GM18498 (cell line): ENCODE results near the gene KIAA0753.
"Not testable (repeated sequence)": the region's sequence is repeated elsewhere in the genome, so short reads cannot be mapped to it uniquely, and the experiment has no call there.

ENCODE experiments used
- ATAC-seq: cut with Tn5 transposase; IDR thresholded peaks from one replicate; pipeline ENCODE4 v1.9.1; 2021; ENCODE audit warnings: mild to moderate bottlenecking, moderate library complexity; ENCODE audit not compliant: unreplicated experiment

KIAA0753 gene

DNA sequence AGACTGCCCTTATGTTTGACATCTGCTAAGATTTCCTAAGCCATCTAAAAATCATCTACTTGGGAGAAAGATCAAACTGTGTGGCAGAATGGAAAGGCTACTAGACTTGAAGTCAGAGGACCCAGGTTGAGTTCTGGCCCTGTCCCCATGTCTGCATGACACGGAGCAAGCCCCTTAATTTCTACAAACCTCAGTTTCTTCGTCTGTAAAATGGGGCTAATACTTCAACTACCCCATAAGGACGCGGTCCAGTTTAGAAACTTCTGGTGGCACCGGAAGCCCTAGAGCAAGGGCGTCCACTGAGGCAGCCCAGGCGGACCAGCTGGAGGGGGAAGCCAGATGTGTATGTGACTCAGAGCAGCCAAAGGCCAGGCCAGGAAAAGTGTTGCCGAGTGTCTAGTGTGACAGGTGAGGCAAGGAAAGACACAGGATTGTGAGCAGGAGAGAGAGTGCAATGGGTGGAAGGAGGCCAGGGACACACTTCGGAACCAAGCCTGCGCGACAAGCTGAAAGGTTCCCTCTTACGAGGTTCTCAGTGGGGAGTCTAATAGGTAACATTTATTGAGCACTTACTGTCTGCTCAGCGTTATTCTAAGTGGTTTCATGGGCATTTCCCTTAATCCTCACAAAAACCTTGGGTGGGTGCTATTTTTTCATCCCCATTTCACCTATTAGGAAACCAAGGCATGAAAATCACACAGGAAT, 66.4 kb downstream of the KIAA0753 start:
- ATAC-seq, result no peak

DNA sequence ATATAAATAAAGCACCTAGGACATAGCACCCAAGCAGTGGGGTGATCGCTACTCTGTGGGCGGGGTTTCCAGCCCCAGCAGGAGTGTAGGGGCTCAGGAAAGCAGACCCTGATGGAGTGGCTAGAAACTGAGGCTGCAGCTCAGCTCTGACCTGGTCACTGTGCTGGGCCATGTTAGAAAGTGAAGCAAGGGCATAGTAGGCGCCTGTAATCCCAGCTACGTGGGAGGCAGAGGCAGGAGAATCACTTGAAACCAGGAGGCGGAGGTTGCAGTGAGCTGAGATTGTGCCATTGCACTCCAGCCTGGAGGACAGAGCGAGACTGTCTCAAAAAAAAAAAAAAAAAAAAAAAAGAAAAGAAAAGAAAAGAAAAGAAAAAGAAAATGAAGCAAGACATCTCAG, 67.0 kb downstream of the KIAA0753 start:
- ATAC-seq, result not testable (repeated sequence)

DNA sequence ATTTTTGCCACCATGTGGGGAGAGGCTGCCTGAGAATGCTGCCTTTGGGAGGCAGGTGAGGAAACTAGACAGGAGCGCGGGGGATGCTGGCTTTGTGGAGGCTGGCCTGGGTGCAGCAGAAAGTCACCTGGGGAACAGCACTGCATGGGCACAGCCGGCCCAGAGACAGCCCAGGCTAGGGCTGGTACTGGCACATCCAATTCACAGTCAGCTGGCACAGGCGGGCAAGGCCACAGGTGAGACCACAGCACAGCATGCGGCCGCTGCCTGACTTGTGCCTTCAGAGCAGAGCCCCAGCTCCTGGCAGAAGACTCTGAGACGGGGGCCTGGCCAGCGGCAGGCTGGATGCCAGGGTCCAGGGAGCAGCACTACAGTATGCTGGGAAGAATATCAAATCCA, 67.5 kb downstream of the KIAA0753 start:
- ATAC-seq, result no peak

DNA sequence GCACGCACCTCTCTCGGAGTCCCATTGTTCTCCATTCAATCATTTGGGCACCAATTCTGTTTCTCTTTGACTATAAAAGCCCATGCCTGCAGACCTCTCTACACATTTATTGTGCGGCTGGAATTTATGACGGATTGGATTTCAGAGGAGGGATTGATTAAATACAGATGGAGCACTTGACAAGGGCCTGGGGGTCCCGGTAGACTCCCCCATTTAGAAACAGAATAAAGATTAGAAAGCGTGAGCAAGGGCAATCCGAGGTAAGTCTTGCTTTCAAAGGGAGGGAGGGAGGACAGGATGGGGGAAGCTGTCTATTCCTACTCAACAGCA, 69.1 kb downstream of the KIAA0753 start:
- no peak for ATAC-seq

DNA sequence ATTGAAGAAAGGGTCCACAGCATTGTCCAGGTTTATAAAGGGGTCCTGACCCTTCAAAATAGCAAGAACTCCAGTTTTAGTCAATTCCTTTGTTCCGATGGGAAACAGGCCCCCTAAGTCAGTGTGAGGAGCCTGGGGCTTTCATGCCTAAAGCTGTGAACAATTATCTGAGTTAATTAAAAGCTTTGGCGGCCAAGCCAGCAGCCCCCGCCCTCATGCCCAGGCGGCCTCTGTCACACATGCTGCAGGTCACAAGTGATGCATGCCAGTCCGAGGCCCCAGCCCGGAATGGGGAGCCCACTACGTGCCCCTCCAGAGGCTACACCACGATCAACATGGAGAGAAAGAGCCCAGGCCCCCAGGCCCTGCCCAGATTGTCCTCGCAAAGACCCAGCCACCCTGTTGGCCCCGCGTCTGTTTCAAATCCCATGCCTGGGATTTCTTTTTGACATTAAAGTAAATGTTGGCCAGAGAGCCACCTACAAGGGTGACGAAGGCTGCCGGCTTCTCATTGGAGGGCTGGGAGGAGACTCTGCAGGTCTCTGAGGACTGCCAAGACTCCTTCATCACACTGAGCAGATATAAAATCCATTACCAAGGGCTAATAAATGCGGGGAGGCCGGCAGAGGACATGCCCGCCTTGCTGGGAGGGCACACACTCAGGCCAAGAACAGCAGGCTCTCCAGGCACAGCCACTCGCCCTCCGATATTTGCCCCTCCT, 69.6 kb downstream of the KIAA0753 start:
- no peak for ATAC-seq

DNA sequence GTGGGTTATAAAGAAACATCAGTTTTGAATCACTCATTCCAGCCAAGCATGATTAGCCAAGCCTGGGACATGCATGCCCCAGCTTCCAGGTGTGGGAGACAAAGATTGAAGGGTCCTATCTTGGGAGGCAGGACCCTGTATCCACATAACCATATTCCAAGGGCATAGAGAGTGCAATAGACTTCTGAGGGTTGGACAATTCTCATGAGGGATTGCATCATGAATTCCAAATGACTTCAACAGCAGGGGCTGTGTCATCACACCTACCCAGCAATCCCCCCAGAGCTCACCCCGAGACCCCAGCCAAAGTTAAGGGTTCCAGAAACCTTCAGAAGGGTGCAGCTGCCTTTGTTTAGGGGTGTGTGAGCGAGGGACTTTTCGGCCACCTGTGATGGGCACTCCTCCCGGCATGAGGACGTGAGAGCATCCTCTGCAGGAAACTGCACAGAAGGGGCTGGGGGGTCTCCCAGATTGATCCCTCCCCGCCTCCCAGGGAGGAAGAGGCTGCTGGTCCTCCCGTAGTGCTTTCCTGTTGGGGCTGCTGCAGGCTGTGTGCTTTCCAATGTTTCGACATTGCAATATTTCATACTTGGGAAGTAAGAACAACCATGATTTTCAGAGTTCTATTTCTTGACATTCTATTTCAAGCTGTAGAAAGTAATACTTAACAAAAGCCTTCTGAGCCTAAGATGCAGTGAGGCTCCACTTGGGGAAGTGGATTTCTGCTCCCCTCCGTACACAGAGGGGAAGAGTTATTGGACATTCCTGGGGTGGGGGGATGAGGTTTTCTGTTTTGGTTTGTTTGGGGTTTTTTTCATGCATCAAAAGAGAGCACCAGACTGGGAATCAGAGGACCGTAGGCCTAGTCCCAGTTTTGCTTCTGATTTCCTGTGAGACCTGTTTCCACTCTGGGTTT, 70.9 kb downstream of the KIAA0753 start:
- ATAC-seq, result no peak

DNA sequence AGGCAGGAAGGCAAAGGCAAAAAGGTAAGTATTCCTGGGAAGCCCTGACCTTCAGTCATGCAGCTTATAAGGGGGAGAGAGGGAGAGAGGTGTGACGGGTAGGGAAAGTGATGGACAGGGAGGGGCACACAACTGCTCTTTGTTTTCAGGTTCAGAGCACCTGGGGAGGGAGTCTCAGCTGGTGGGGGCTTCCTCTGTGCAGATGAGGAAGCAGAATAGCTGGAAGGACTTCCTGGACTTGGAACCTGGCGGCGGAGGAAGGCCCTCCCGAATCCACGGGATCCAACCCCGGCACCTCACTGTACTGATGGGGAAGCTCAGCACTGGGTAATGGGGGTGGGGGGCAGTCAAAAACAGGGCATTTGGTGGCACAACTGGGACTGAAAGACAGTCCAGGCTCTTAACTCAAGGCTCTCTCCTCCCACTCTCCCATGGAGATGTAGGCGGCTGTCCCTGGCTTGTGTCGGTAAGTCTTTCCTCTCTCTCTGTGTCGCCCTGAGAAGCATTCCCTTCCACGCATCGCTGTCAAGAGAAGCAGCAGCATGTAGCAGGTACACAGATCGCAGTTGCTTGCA, 72.2 kb downstream of the KIAA0753 start:
- no peak for ATAC-seq

DNA sequence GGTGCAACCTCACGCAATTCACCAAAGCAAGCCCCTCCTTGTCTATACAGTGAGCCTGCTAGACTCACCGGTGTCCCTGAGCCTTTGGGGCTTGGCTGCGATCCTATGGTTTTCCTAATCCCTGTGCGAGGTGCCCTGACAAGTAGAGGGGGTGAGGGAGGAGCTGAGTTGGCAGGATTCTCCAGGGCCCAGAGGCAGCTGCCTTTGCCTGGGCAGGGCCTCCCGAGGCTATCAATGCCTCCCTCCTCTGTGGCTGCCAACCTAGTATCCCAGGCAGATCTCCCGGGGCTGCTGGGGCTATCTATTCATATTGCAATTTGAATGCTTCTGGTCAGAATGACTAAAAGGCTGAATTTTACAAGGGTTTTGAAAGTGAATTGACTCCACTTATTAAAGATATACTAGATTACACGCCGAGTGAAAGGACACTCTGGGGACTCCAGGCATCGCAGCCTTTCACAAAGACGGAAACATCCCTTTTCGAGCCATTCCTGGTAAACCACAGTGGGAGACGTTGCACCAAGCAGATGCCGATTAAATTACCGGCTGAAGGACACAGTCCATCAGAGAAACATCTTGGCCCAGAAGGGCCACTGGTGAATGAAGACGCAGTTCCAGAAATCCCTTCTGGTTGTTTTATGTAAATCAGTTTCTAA, 72.9 kb downstream of the KIAA0753 start:
- ATAC-seq, result no peak

DNA sequence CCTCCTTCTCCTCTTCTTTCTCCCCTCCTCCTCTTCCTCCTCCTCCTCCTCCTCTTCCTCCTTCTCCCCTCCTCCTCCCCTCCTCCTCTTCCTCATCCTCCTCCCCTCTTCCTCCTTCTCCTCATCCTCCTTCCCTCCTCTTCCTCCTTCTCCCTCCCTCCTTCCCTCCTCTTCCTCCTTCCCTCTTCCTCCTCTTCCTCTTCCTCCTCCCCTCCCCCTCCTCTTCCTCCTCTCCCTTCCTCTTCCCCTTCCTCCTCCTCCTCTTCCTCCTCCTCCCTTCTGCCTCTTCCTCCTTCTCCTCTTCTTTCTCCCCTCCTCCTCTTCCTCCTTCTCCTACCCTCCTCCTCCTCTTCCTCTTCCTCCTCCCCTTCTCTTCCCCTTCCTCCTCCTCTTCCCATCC, 79.1 kb downstream of the KIAA0753 start:
- no peak for ATAC-seq

DNA sequence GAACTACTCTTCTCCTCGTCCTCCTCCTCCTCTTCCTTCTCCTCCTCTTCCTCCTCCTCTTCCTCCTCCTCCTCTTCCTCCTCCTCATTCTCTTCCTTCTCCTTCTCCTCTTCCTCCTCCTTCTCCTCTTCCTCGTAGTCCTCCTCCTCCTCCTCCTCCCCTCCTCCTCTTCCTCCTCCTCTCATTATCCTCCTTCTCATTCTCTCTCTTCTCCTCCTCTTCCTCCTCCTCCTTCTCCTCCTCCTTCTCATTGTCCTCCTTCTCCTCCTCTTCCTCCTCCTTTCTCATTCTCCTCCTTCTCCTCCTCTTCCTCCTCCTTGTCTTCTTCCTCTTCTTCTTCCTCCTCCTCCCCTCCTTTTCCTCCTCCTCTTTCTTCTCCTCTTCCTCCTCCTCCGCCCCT, 80.0 kb downstream of the KIAA0753 start:
- no peak for ATAC-seq

DNA sequence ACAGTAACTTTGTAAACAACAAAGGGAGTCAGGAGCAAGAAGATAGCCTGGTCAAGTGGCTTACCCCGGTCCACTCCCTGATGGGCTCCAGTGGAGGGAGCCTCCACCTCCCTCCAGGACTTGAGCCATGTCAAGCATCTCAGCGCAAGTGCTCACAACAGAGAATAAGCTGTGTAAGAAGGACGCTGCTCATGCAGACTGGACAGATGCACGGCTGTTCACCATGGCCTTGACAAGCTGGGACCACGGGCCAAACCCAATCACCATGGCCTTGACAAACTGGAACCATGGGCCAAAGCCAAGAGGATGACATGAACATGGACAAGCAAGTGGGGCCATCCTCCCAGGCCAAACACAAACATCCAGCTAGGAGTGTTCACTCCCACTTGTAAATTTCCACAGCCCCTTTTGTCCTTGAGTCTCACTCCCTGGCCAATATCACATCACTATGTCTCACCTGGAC, 80.7 kb downstream of the KIAA0753 start:
- no peak for ATAC-seq

DNA sequence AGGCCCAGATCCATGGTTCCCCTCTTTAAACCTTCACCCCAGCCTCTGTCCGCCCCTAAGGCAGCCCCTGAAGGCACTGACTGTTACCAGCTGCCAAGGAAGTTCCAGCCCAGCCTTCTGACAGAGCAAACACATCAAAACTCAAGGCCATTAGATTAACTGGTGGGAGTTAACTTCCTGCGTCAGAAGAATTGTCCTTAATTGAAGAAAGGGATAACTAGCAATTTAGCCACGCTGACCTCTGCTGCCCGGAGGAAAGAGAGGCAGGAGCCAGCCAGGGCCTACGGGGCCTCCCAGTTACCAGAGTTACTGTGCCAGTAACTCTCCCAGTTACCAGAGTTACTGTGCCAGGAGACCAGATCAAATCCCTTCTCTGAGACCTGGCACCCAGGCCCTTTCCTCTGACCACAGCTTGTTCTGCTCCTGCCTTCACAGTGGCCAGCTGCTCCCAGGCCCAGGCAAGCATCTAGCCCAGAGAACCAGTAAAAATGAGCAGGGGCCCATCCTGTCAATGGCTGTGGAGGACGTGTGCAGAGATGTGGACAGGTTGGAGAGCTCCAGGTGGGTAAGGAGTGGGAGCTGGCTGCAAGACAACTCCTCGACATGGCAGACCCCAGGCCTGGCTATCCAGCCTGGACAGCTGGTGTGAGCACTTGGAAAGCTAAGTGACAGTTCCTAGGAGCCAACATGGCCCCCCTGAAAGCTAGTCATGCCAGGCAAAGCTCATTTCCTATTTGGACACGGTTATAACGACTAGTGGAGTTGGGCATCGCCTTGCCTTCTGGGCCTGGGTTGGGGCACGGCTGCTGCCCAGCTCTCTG, 81.4 kb downstream of the KIAA0753 start:
- no peak for ATAC-seq

DNA sequence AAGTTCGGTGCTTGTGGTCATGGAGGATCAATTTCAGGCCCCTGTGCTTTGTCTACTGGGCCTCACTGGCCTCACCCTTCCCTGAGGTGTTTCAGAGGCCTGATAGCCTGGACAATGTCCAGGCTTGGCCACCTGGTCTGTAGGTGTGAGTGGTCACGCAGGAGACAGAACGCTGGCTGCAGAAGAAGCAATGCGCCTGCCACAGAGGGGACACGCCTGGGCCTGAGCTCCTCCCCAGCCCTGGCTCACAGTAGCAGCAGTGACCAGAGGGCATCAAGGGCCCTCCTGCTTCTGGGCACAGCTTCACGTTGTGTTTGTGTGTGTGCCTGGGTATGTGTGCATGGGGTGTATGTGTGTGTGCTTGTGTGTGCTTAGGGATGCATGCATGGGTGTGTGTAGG, 82.2 kb downstream of the KIAA0753 start:
- ATAC-seq, result no peak

DNA sequence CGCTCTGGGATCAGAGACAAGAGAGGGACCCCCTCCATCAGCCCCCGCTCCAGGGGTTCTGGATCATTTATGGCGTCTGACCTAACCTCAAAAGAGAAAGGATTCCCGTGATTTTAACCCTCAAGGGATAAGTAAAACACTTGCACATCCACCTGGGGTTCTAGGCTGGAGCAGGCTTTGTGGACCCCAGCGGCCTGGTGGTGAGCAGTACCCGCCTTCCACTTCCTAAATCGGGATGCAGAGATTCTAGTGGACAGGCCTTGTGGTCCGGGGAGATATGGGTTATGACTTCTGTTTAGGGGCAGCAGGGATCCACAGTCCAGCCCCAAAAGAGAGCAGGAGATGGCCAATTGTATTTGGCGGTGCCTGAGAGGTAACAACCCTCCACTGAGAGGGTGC, 83.5 kb downstream of the KIAA0753 start:
- no peak for ATAC-seq

DNA sequence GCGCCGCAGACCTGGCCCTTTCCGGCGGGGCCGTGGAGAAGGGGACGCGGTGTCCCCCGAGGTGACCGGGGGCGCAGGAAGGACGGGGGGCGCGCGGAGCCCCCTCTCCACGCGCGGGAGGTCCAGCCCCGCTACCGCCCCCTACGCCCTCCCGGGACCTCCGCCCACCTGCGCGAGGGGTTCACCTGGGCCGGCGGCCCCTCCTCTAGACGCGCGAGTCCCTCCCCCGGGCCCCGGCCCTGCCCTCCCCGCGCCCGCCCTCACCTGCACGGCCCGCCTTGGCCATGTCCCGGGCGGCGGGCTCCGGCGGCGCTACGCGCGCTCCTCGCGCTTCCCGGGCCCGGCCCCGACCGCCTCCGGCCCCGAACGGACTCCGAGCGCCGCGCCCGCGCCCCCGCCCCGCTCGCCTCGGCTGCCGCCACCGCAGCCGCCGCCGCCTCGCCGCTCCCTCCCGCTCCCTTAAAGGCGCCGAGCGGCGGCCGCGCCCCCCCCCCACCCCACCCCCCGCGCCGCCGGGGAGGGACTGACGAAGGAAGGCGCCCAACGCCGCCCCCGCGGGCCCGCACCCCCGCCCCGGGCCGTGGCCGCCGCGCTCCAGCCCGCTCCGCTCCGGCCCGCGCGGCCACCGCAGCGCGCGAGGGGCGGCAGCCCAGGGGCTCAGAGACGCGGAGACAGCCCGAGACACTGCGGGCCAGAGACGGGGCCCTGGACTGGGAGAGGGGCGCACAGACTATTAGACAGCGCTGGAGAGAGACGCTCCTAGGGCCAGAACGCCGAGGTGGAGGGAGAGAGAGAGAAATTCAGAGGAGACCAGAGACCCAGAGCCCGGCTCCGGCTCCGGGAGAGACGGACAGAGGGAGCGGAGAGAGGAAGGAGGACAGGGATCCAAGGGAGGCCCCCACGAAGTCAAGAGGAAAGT, 84.1 kb downstream of the KIAA0753 start, which contains the start of gene PITPNM3:
Gene PITPNM3, minus strand, starts transcription at position 435 of the 919 bp plus-strand sequence. Its CDS starts 149 bp downstream, at position 286.
- no peak for ATAC-seq

DNA sequence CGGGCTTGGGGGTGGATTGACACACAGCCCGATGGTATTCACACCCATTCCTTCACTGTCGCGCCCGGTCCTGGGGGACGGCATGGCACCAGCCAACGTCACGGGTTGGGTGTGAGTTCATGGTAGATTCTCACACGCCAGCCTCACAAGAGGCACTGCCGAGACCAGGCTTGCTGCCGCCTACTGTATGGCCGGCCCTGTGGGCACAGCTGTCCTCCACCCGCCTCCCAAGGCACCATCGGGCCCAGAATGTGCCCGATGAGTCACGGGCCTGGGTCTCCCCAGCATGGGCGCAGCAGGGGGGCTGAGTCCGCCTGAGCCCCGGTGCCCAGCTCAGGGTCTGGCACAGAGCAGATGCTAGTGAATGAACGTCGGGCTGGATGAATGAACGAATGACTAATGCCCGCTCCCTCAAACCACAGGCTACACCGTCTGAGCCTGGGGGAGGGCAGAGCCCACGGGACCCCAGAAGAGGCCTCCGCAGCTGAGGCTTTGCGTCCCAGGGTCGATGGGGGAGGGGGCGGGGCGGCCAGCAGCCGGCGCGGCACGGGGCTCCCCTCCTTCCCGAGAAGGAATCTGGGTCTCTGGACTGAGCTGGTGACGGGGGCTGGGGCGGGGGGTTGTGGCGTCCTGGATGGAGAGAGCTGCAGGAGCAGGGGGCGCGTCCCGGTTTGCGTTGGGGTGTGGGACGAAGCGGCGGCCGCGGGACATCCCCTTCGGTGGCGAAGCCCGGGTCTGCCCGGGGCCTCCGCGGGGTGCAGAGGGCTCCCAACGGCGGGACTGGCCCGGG, 85.0 kb downstream of the KIAA0753 start:
- ATAC-seq, result no peak

DNA sequence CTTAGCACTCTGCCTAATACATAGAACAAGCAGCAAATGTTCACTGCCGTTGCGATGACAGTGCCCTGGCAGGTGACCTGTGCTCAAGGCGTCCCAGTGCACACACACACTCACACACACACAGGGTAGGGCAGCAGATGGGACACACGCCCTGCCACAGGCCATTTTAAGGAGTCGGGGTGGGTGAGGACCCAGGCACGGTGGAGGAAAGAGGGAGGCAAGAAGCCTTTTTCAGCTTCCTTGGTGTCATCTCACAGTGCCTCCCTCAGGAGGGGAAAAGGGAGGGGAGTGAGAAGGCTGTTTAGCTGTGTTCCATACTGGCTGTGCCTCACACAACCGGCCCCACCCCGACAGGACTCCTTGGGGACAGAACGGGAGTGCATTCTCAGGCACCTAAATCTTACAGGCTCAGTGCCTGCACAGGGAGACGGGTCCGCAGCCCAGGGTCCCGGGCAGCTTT, 85.6 kb downstream of the KIAA0753 start:
- no peak for ATAC-seq

DNA sequence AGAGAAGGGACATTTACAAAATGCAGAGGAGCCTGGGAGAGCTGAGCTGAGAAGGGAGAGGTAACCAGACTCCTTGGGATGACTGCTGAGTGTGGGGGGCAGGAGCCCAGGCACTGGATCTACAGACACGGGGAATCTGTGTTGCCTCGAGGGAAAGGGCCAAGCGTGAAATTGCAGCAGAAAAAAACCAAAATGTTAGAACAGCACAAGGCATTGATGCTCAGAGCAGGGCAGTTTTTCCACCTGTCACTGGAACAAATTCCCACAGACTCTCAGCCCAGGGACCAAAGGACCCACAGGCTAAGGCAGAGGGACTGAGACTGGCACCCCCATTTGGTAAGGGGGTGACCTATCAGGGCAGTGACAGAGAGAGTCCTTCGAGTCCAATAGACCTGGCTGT, 86.2 kb downstream of the KIAA0753 start:
- no peak for ATAC-seq
